GM19043 (cell line): ENCODE results near the gene PTGER4.
"Not testable (repeated sequence)": the region's sequence is repeated elsewhere in the genome, so short reads cannot be mapped to it uniquely, and the experiment has no call there.

ENCODE experiments used
- ATAC-seq: cut with Tn5 transposase; IDR thresholded peaks from one replicate; pipeline ENCODE4 v1.9.1; 2021; ENCODE audit warnings: low read depth; ENCODE audit not compliant: unreplicated experiment

PTGER4 gene

DNA sequence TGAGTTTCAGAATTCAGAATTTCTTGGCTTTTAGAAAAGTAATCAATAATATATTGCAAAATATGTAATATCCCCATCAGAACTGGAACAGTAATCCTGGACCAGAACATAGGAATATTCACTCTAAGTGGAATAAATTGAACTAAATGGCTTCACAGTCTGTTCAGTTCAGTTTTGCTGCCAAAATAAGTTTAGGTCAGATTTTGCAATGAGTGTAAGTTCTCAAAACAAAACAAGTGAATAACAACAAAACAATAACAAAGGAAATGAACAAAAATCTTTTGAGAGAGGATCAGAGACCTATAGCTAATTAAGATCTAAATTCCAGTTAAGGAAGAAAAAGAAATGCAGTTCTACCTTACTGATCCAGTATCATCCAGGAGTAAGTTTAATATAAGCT lies 9.3 kb downstream of the PTGER4 start:
- no peak for ATAC-seq

DNA sequence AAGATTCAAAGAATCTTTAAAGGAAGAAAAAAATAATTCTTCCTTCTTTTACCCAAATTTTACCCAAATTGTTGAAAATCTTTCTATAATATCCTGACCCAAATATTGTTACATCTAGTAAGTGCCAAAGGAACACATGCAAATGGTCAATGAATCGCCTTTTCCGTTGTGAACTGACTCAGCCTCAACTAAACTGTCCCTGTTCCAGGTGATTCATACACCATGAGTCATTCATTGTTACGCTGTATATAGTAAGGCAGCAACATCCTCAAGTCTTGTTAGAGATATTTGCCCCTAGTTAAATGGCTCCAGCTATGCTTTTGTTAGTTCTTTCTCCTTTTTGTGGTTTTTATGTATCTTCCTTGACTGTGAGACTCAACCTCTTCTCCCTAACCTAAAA lies 9.7 kb downstream of the PTGER4 start:
- no peak for ATAC-seq

DNA sequence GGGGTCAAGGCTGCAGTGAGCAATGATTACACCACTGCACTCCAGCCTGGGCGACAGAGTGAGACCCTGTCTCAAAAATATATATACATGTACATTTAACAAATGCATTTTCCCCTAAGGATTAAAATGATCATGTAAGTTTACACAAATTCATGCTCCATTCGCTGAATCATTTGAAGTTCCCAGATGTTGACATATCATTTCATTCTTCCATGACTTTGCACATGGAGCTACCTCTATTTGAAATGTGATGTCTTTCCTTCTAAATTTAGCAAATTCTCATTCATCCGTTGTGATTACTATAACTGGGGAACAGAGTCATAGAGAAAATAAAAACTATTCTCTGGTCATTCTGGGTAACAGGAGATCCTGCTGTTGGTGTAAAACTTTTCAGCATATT lies 10.6 kb downstream of the PTGER4 start:
- ATAC-seq = no peak

DNA sequence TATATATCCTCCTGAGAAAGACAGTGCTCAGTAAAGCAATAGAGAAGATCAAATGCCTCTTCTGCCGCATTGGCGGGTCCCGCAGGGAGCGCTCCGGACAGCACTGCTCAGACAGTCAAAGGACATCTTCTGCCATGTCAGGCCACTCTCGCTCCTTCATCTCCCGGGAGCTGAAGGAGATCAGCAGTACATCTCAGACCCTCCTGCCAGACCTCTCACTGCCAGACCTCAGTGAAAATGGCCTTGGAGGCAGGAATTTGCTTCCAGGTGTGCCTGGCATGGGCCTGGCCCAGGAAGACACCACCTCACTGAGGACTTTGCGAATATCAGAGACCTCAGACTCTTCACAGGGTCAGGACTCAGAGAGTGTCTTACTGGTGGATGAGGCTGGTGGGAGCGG lies 12.2 kb downstream of the PTGER4 start:
- ATAC-seq = no peak

DNA sequence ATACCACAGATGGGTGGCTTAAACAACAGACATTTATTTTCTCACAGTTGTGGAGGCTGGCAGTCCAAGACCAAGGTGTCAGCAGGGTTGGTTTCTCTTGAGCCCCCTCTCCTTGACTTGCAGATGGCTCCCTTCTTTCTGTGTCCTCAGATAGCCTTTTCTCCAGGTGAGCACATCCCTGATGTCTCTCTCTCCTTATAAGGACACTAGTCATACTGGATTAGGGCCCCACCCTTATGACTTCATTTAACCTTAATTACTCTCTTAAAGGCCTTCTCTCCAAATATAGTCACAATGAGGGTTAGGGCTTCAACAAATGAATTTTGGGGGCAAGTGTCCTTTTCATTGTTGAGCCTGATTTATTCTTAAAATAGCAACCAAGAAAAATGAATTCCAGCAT lies 14.7 kb downstream of the PTGER4 start:
- no peak for ATAC-seq

DNA sequence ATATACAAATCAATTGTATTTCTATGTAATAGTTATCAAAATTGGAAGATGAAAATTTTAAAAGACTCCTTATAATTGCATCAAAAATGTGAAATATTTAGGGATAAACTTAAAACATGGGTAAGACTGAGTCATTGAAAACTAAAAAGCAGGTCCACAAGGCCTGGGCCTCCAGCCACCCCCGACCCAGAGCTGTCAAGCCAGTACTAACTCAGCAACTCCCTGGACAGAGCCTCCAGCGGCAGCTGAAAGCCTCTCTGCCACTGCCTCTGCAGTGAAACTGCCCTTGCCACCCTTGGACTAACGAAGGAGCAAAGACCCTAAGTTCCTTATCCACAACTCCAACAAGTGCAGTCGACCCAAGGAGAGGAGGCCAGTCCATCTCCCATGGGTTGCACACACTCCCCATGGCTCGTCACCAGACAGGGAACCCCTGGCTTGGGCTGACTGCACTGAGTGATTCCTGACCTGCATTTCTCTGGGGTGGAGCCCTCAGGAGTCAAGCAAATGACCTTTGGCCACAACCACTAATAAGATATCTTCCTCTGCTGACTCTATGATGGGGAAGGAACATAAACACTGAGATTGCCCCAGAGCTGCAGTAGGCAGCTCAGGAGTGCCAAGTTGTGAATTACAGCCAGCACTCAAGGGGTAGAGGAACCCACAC lies 20.5 kb downstream of the PTGER4 start:
- ATAC-seq = no peak

DNA sequence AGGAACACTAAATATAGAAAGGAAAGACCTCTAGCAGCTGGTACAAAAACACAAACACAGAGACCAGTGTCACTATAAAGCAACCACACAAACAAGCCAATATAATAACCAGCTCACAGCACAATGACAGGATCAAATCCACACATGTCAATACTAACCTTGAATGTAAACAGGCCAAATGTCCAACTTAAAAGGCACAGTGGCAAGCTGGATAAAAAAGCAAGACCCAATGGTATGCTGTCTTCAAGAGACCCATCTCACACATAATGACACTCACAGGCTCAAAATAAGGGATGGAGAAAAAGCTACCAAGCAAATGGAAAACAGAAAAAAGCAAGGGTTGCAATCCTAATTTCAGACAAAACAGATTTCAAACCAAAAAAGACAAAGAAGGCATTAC lies 22.3 kb downstream of the PTGER4 start:
- not testable (repeated sequence) for ATAC-seq

DNA sequence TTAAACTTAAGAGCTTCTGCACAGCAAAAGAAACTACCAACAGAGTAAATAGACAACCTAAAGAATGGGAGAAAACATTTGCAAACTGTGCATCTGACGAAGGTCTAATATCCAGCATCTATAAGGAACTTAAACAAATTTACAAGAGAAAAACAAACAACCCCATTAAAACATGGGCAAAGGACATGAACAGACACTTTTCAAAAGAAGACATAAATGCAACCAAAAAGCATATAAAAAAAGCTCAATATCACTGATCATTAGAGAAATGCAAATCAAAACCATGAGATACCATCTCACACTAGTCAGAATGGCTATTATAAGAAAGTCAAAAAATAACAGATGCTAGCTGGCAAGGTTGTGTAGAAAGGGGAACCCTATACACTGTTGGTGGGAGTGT lies 25.8 kb downstream of the PTGER4 start:
- not testable (repeated sequence) for ATAC-seq

DNA sequence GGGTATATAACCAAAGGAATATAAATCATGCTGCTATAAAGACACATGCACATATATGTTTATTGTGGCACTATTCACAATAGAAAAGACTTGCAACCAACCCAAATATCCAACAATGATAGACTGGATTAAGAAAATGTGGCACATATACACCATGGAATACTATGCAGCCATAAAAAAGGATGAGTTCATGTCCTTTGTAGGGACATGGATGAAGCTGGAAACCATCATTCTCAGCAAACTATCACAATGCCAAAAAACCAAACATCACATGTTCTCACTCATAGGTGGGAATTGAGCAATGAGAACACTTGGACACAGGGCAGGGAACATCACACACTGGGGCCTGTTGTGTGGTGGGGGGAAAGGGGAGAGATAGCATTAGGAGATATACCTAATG lies 30.9 kb downstream of the PTGER4 start:
- ATAC-seq = not testable (repeated sequence)

DNA sequence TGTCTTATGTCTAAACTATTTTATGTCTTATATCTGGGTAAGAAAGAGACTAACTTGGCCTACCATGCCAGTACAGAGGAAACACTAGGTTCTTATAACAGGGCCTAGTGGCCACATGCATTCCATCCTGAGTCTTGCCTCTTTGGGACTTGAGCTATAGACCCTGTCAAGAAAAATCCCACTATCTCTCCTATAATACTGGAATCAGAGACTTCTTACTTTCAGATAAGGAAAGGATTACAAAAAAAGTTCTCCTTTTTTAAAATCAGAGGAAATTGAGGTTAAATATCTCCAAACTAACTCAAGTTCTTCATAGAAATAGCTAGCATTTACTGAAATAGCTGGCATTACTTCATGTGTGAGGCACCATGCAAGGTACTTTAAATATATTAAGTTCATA lies 34.3 kb downstream of the PTGER4 start:
- no peak for ATAC-seq

DNA sequence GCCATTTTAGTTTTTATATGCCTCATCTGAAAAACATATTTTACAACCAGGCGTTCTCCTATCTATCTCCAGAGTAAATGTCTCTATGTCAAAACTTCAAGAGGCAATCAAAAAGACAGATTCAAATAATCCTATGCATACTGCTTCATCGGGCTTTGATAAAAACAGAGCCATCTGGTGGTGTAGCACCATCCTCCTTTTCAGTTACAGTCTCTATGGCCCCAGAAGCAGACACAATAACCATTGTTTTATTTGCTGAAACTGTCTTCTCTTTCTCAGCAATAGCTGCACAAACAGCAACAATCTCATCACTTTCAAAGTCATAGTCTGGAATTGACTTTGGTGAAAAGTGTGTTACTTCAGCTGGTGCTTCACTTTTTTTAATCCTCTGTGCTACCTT lies 36.3 kb downstream of the PTGER4 start:
- ATAC-seq = no peak

DNA sequence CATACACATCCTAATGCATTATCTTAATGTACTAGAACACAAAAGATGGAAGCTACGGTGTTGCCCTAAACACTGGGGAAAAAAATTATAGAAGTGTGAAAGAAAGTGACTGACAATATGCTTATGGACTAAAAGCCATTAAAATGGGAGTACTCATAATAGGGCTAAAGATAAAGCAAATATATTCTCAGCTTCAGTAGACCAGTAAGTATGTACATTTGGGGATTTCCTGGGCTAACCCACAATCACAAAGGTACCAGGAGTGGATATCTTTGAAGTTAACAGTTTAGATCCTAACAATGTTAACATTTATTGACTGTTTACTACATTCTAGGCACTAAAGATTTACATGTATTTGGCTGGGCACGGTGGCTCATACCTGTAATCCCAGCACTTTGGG lies 36.9 kb downstream of the PTGER4 start:
- ATAC-seq = no peak

DNA sequence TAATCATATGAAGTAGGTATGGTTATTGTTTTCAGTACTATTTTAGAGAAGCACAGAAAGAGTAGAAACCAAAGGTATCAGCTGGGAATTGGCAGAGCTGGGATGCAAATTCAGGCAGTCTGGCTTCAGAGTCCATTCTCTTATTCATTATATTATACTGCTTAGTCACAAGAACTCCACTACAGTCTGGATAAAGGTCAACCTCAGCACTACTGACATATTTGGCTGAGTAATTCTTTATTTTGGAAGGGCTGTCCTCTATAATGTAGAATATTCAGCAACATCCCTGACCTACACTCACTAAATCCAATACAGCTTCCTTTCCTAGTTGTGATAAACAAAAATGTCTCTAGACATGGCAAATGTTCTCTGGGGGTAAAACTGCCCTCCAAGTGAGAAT lies 37.6 kb downstream of the PTGER4 start:
- no peak for ATAC-seq

DNA sequence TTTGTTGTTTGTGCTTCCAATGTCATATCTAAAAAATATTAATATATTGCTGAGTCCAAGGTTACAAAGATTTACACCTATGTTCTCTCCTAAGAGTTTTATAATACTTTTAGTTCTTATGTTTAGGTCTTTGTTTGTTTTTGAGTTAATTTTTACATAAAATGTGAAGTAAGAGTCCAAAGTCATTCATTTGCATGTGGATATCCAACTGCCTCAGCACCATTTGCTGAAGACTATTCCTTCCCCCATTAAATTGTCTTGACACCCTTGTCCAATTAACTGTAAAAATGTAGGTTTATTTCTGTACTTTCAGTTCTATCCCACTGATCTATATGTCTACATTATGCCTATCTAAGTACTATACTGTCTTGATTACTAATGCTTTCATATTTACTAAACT lies 40.4 kb downstream of the PTGER4 start:
- no peak for ATAC-seq

DNA sequence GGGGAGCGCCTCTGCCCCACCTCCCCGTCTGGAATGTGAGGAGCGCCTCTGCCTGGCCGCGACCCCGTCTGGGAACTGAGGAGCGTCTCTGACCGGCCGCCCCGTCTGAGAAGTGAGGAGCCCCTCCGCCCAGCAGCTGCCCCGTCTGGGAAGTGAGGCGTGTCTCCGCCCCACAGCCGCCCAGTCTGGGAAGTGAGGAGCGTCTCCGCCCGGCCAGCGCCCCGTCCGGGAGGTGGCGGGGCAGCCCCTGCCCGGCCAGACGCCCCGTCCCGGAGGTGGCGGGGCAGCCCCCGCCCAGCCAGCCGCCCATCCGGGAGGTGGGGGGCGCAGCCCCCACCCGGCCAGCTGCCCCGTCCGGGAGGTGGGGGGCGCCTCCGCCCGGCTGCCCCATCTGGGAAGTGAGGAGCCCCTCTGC lies 42.8 kb downstream of the PTGER4 start:
- not testable (repeated sequence) for ATAC-seq

DNA sequence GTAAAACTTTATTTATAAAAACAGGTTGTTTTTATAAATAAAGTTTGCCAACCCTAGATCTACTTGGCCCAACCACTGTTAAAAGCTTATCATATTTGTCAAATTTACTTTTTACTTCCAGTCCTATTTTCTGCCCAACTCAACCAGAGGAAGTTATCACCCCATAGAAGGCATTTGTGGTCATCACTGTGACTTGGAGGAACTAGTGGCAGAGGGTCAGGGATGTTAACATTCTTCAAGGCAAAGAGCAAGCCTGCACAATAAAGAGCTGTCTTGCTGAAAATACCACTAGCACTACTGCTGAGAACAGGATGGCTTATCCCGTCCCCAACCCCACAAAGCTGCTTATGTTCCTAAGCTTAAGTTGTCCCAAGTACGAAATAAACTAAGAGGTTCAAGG lies 53.7 kb downstream of the PTGER4 start:
- ATAC-seq = no peak

DNA sequence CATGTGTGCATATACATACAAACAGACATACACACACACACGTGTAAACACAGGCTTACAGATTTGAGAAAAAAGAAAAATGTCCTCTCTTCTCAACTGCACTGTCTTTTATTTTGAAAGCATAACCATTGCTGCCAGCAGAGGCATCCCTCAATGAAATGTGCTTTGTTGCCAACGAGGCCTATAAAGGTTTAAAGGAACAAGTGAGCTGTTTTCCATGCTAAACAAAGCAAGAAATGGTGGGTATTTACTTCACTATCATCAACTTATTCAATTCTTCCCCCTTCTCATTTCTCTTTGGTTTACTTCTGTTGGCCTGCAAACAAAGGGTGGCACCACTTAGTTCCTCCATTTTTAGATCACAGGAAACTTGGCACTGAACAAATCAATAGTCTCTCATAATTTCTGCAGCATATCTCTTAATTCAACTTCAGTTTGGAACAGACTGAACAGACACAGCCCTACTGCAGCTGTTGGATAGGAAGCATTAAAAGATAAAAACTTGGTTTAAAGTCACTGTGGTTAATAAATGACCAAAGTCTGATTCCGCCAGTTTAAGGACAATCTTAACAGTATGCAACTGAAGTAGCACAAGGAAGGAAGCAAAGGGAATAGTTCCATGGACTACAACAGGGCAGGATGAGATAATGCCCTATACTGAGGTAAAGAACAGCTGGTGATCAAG lies 54.3 kb downstream of the PTGER4 start:
- ATAC-seq = no peak

DNA sequence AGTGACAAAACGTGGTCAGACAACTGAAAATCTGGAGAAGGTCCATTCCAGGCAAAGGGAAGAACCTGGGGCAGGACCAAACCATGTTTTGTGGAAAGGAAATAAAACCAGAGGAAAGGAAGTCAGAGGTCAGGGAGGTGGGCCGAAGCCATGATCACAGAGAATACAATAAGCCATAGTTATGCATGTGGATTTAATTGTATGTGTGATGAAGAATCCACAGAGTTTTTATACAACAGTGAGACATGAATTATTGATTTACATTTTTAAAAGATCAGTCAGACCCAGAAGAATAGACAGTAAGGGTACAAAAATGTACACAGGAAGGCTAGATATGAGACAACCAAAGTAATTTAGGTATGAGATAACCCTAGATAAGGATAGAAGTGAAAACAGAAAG lies 55.3 kb downstream of the PTGER4 start:
- no peak for ATAC-seq

DNA sequence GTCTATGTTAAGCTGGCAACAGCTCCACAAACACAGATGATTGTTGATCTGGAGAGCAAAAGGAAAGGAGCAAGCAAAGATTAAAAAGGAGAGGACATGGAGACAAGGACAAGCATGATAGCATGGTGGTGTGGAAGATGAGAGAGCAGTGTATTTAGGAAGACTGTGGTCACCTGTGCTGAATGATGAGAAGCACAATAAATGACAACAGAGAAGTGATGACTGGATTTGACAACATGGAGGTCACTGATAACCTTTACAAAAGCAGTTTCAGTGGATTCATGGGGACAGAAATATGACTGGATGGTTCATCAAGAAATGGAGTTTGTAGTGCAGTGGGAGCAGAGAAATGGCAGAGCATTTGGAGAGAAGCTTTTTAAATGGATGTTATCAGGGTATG lies 55.9 kb downstream of the PTGER4 start:
- ATAC-seq = no peak

DNA sequence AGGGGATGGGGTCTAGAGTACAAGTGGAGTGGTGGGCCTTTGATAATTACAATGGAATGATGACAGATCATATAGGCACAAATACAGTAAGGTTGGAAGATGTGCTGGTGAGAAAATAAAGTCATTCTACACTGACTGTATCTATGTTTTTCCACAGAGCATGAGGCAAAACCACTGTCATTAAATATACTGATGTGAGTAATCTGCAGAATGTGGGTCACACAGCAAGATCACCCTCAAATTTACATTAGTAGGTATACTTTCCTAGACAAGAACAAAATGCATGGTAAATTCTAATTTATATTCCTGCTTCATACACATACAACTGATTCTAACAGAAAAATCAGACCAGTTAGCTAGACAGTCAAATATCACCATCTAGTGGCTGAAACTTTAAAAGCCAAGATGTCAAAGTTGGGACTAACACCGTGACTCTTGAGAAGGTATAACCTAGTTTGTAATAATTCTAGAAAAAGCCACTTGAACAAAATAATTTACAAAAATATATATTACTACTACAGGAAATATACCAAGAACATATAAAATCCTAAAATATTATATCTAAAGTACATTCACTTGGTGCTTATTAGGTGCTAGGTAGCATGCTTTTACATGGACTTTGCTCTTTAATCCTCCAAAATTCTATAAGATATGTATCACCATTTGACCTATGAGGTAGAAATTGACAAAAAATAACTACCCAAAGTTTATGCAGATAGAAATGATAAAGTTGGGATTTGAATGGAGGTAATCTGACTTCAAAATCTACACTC lies 56.6 kb downstream of the PTGER4 start:
- no peak for ATAC-seq

DNA sequence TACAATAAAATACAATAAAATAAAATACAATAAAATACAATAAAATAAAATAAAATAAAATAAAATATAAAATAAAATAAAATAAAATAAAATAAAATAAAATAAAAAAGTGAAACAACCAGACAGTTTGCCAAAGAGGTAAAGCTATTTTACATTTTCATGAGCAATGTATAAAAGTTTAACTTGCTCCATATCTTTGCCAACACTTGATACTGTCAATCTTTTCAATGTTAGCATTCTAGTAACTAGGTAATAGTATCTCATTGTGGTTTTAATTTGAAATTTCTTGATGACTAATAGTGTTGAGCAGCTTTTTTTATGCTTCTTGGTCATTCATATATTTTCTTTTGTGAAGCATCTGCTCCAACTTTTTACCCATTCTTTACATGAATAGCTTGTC lies 58.8 kb downstream of the PTGER4 start:
- no peak for ATAC-seq
